Neural cell (in vitro differentiated cells): Measurements from ENCODE around the gene TMCC1. TPM values are rescaled to one million over a fixed set of nuclear protein-coding genes. Genes with fewer than 3 reads are reported as not detected.

Experiments used
- H2AFZ ChIP-seq: fragments of 200-600, 300-800 bp; sonication (generic), shearing (Covaris generic); 2 replicates; pipeline ENCODE4 v1.6.0; 2014; ENCODE audit warnings: low read depth, mild to moderate bottlenecking, antibody characterized with exemption, low read length, moderate library complexity
- H3F3A ChIP-seq: fragments of 200-600 bp; shearing (Covaris generic); 2 replicates; pipeline ENCODE4 v1.6.1; 2016; ENCODE audit warnings: mild to moderate bottlenecking, moderate library complexity, mixed read lengths, antibody characterized with exemption, low read length; ENCODE audit not compliant: insufficient read depth, poor library complexity, severe bottlenecking
- H3K27ac ChIP-seq: fragments of 200-600, 300-800 bp; sonication (generic), shearing (Covaris generic); 2 replicates; pipeline ENCODE4 v1.5.1; 2014; ENCODE audit warnings: mild to moderate bottlenecking, low read length, moderate library complexity
- H3K27me3 ChIP-seq: fragments of 300-800, 200-600 bp; sonication (generic), shearing (Covaris generic); 2 replicates; pipeline ENCODE4 v1.6.0; 2014; ENCODE audit warnings: mild to moderate bottlenecking, low read depth, low read length, moderate library complexity; ENCODE audit not compliant: insufficient read depth
- H3K36me3 ChIP-seq: fragments of 300-800, 200-600 bp; sonication (generic), shearing (Covaris generic); 2 replicates; pipeline ENCODE4 v1.5.1; 2014; ENCODE audit warnings: mild to moderate bottlenecking, antibody characterized with exemption, low read length, moderate library complexity; ENCODE audit not compliant: insufficient read depth
- H3K4me2 ChIP-seq: fragments of 300-800, 200-600 bp; sonication (generic), shearing (Covaris generic); 2 replicates; pipeline ENCODE4 v1.6.0; 2014; ENCODE audit warnings: mild to moderate bottlenecking, low read length
- H3K4me3 ChIP-seq: fragments of 300-800, 200-600 bp; sonication (generic), shearing (Covaris generic); 2 replicates; pipeline ENCODE4 v1.5.1; 2014; ENCODE audit warnings: mild to moderate bottlenecking, low read length, moderate library complexity
- H3K79me2 ChIP-seq: fragments of 200-600 bp; shearing (Covaris generic); replicated peaks from 2 replicates; pipeline ENCODE4 v1.6.0; 2014; ENCODE audit warnings: mild to moderate bottlenecking, low read length, moderate library complexity; ENCODE audit not compliant: insufficient read depth
- H3K9ac ChIP-seq: fragments of 300-800, 200-600 bp; sonication (generic), shearing (Covaris generic); 2 replicates; pipeline ENCODE4 v1.6.1; 2016; ENCODE audit warnings: mild to moderate bottlenecking, low read length, mixed read lengths
- H3K9me2 ChIP-seq: fragments of 200-600 bp; shearing (Covaris generic); 2 replicates; pipeline ENCODE4 v1.6.1; 2016; ENCODE audit warnings: mild to moderate bottlenecking, low read length, mixed read lengths; ENCODE audit not compliant: insufficient read depth
- H3K9me3 ChIP-seq: fragments of 200-600, 300-800 bp; sonication (generic), shearing (Covaris generic); 2 replicates; pipeline ENCODE4 v1.6.1; 2016; ENCODE audit warnings: mild to moderate bottlenecking, mixed run types, low read length, moderate library complexity, mixed read lengths
- H4K20me1 ChIP-seq: fragments of 200-600 bp; shearing (Covaris generic); 2 replicates; pipeline ENCODE4 v1.6.1; 2016; ENCODE audit warnings: mild to moderate bottlenecking, mixed run types; ENCODE audit not compliant: insufficient read depth
- EP300 ChIP-seq: fragments of 450-650 bp; conservative IDR thresholded peaks from 2 replicates; pipeline ENCODE4 v1.6.1; 2014; ENCODE audit warnings: antibody characterized with exemption, mild to moderate bottlenecking, moderate library complexity; ENCODE audit not compliant: poor library complexity, severe bottlenecking
- EZH2 ChIP-seq: fragments of 200-600, 300-800 bp; shearing (Covaris generic), sonication (generic); IDR thresholded peaks from 2 replicates; pipeline ENCODE4 v1.6.1; 2014; ENCODE audit warnings: antibody characterized with exemption, low read length, borderline replicate concordance, mild to moderate bottlenecking; ENCODE audit not compliant: insufficient read depth, poor library complexity, severe bottlenecking
- MXI1 ChIP-seq: fragments of 450-650 bp; conservative IDR thresholded peaks from 2 replicates; pipeline ENCODE4 v1.6.1; 2014; ENCODE audit warnings: antibody characterized with exemption, mild to moderate bottlenecking; ENCODE audit not compliant: poor library complexity, severe bottlenecking
- POLR2AphosphoS5 ChIP-seq: IDR thresholded peaks from 2 replicates; pipeline ENCODE4 v1.6.1; 2012
- RAD21 ChIP-seq: fragments of 450-650 bp; conservative IDR thresholded peaks from 2 replicates; pipeline ENCODE4 v1.6.1; 2014; ENCODE audit warnings: antibody characterized with exemption, mild to moderate bottlenecking, moderate library complexity
- REST ChIP-seq: IDR thresholded peaks from 2 replicates; pipeline ENCODE4 v1.6.1; 2012; ENCODE audit warnings: borderline replicate concordance
- SMC3 ChIP-seq: fragments of 450-650 bp; conservative IDR thresholded peaks from 2 replicates; pipeline ENCODE4 v1.6.1; 2014; ENCODE audit warnings: antibody characterized with exemption, mild to moderate bottlenecking, moderate library complexity; ENCODE audit not compliant: poor library complexity
- TAF1 ChIP-seq: IDR thresholded peaks from 2 replicates; pipeline ENCODE4 v1.6.1; 2012; ENCODE audit warnings: low read depth
- polyA plus RNA-seq: library from polyadenylated mRNA; depleted of rRNA; stranded (reverse); fragments of >200 nt; gene quantifications from 2 replicates; pipeline ENCODE4 v1.2.3, GENCODE V29; 2014
- TF ChIP-seq, protein P1 (sequence below): fragments of 450-650 bp; IDR thresholded peaks from 2 replicates; pipeline ENCODE4 v1.5.1; 2014; ENCODE audit warnings: antibody characterized with exemption, mild to moderate bottlenecking, moderate library complexity; ENCODE audit not compliant: poor library complexity, severe bottlenecking

TMCC1 gene
- polyA plus RNA-seq, 1 donor from 2014 or later = 25.0 TPM

GRCh38 chr3:129773691-129774663 is 119.5 kb downstream of the TMCC1 start:
- Histone ChIP-seq H3K9me2 (no peaks in the 10 kb centered on the region), H3K9me3 (no peaks in the 10 kb centered on the region), H2AFZ (no peak overlapping the region), H3K4me2 (no peak overlapping the region), H3K27ac (no peak overlapping the region), H3F3A (no peaks in the 10 kb centered on the region), H3K4me3 (no peak overlapping the region), H3K36me3 (no peaks in the 10 kb centered on the region), H3K27me3 (no peaks in the 10 kb centered on the region), H4K20me1 (no peaks in the 10 kb centered on the region), H3K9ac (no peak overlapping the region), H3K79me2 (peaks cover 30% of the 10 kb centered on the region)
- no peak for TF ChIP-seq MXI1
- TF ChIP-seq TAF1 = no peak
- TF ChIP-seq, protein P1, sequence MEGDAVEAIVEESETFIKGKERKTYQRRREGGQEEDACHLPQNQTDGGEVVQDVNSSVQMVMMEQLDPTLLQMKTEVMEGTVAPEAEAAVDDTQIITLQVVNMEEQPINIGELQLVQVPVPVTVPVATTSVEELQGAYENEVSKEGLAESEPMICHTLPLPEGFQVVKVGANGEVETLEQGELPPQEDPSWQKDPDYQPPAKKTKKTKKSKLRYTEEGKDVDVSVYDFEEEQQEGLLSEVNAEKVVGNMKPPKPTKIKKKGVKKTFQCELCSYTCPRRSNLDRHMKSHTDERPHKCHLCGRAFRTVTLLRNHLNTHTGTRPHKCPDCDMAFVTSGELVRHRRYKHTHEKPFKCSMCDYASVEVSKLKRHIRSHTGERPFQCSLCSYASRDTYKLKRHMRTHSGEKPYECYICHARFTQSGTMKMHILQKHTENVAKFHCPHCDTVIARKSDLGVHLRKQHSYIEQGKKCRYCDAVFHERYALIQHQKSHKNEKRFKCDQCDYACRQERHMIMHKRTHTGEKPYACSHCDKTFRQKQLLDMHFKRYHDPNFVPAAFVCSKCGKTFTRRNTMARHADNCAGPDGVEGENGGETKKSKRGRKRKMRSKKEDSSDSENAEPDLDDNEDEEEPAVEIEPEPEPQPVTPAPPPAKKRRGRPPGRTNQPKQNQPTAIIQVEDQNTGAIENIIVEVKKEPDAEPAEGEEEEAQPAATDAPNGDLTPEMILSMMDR = no peak
- no peak for TF ChIP-seq SMC3
- no peak for TF ChIP-seq POLR2AphosphoS5
- TF ChIP-seq EP300 = no peak
- no peak for TF ChIP-seq REST
- no peak for TF ChIP-seq EZH2
- TF ChIP-seq RAD21 = no peak

GRCh38 chr3:129770604-129771003 is 122.9 kb downstream of the TMCC1 start:
- Histone ChIP-seq H3K79me2 (peaks cover 18% of the 10 kb centered on the region), H3K9me3 (no peaks in the 10 kb centered on the region)

More at GRCh38 chr3:129770604-129771003, 122.9 kb downstream of the TMCC1 start:
- Histone ChIP-seq H3K4me2 (no peak overlapping the region), H3K27ac (no peak overlapping the region), H3K36me3 (no peaks in the 10 kb centered on the region), H4K20me1 (no peaks in the 10 kb centered on the region), H3K9ac (no peak overlapping the region), H3F3A (no peaks in the 10 kb centered on the region), H3K4me3 (no peak overlapping the region), H3K27me3 (no peaks in the 10 kb centered on the region), H2AFZ (no peak overlapping the region), H3K9me2 (no peaks in the 10 kb centered on the region)
- TF ChIP-seq, protein P1 = no peak
- TF ChIP-seq EP300 (no peak), POLR2AphosphoS5 (no peak), EZH2 (no peak), RAD21 (no peak)
